Testis (tissue), 2 donors: ENCODE results near the gene FBXW8.

Source experiments
- CTCF ChIP-seq, 3 experiments: fragments of 450-650 bp in 2 of 3; fragments of 200-600 bp in 1 of 3; sonication (generic) in 1 of 3; IDR thresholded peaks; one replicate each; pipeline ENCODE4 v1.5.1; 2016 to 2019; ENCODE audit warnings: antibody characterized with exemption in 3 of 3, mild to moderate bottlenecking in 2 of 3, moderate library complexity in 1 of 3
- POLR2A ChIP-seq: fragments of 450-650 bp; IDR thresholded peaks from one replicate; pipeline ENCODE4 v1.6.1; 2017; ENCODE audit warnings: antibody characterized with exemption, mild to moderate bottlenecking, moderate library complexity

- TF ChIP-seq CTCF (IDR thresholded peaks at IDR 0.05) (no peak), POLR2A (no peak)
These were observed 150.9 kb downstream of the FBXW8 start for GRCh38 chr12:117061555-117062079.
